Neuron (in vitro differentiated cells): ENCODE data around the gene OR5K4.

Experiments
- H2AFZ ChIP-seq: one replicate; pipeline ENCODE4 v1.6.1; 2013; ENCODE audit warnings: low read depth, mild to moderate bottlenecking, inconsistent platforms, low read length, moderate library complexity
- H3K27me3 ChIP-seq: one replicate; pipeline ENCODE4 v1.6.1; 2013; ENCODE audit warnings: low read length; ENCODE audit not compliant: insufficient read depth
- H3K36me3 ChIP-seq: one replicate; pipeline ENCODE4 v1.6.1; 2013; ENCODE audit warnings: low read length; ENCODE audit not compliant: insufficient read depth
- H3K4me1 ChIP-seq: one replicate; pipeline ENCODE4 v1.6.1; 2013; ENCODE audit warnings: low read length; ENCODE audit not compliant: insufficient read depth
- H3K4me3 ChIP-seq: 2 replicates; pipeline ENCODE4 v1.5.1; 2013; ENCODE audit warnings: mild to moderate bottlenecking, low read length, moderate library complexity
- H3K9me3 ChIP-seq: one replicate; pipeline ENCODE4 v1.6.1; 2013; ENCODE audit warnings: low read length

OR5K4 gene

DNA sequence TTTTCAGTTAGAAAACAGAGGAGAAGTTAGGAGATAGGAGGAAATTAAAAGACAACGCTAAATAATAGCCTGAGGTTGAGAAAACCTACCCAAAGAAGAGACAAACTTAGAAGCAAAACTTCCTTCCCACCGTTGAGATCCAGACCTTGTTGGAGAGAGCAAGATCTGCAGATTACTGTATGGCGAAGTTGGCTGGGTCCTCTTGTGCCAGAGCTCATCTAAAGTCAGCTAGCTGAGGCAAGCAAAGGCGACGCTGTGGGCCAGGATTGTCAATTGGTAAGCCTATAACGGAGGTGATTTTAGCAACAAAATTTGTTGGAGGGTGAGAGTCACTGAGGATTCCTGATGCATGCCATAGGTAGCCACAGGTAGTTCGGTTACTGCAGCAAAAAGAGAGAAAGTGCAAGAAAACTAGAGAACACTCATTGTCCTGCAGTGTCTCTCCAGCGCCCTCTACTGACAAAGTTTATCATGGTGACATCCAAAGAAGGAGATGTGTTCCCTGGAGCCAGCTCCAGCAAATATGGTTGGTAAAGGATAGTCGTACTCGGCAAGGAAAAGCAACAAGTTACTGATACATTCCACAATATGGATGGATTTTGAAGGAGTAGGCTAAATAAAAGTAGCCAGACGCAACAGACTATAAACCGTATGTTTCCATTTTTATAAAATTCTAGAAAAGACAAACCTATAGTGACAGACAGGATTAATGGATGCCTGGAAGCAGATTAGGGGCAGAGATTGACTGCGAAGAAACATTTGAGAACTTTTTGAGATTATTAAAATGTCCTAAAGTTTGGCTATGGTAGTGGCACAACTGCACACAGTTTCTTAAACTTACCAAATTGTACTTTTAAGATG is 9.8 kb upstream of the OR5K4 start:
- Histone ChIP-seq H3K36me3 (no peaks in the 10 kb centered on the region), H3K9me3 (no peaks in the 10 kb centered on the region), H3K27me3 (no peaks in the 10 kb centered on the region), H3K4me1 (no peaks in the 10 kb centered on the region), H2AFZ (no peak overlapping the region), H3K4me3 (no peak overlapping the region)

DNA sequence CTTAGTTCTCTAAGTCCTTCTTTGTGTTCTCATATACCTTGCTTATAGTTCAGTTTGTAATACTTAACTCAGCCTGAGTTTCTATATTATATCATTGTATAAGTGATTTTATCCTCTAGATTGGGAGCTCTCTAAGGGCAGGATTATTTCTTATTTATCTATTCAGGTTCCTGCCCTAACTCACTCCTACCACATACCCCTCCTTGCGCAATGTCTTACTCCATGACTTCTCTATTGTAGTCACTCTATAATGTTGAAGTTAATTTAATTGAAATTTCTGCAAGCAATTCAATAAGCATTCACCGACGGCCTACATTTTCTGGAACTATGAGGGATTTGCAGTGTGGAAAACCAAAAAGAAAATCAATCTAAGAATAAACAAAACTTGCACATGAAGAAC is 3.6 kb upstream of the OR5K4 start:
- Histone ChIP-seq H2AFZ (no peak overlapping the region), H3K36me3 (no peaks in the 10 kb centered on the region), H3K27me3 (no peaks in the 10 kb centered on the region), H3K4me3 (no peak overlapping the region), H3K4me1 (no peaks in the 10 kb centered on the region), H3K9me3 (no peaks in the 10 kb centered on the region)

GRCh38 chr3:98359250-98359649 is 5.6 kb downstream of the OR5K4 start:
- Histone ChIP-seq H3K27me3 (no peaks in the 10 kb centered on the region), H3K9me3 (no peaks in the 10 kb centered on the region), H3K4me1 (no peaks in the 10 kb centered on the region), H3K4me3 (no peak overlapping the region), H3K36me3 (no peaks in the 10 kb centered on the region), H2AFZ (no peak overlapping the region)

DNA sequence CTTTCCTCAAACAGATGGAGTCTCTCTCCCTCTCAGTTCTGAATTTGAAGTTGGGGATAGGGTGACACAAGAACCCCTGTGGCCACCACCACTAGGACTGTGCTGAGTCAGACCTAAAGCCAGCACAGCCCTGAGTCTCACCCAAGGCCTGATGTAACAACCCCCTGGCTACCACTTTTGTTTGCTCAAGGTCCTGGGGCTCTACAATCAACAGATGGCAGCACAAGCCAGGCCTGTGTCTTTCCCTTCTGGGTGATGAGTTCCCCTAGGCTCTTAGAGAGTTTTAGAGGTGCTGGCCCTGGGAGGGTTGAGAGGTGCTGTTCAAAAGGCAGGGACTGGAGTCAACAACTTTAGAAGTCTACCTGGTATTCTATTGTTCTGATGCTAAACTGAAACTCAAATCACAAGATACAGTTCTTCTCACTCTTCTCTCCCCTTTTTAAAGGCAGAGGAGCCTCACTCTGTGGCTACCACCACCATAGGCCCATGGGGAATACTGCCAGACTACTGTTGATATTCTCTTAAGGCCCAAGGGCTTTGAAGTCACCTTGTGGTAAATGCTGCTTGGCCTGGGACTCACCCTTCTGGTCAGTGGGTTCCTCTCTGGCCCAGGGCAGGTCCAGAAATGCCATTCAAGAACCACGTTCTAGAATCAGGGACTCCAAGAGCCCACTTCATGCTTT is 6.5 kb downstream of the OR5K4 start:
- H3K4me3 ChIP-seq = no peak overlapping the region
- H3K27me3 ChIP-seq = no peaks in the 10 kb centered on the region
- no peak overlapping the region for H2AFZ ChIP-seq
- H3K36me3 ChIP-seq = no peaks in the 10 kb centered on the region
- H3K9me3 ChIP-seq = no peaks in the 10 kb centered on the region
- no peaks in the 10 kb centered on the region for H3K4me1 ChIP-seq

GRCh38 chr3:98360681-98361080 is 7.0 kb downstream of the OR5K4 start:
- no peaks in the 10 kb centered on the region for H3K36me3 ChIP-seq

DNA sequence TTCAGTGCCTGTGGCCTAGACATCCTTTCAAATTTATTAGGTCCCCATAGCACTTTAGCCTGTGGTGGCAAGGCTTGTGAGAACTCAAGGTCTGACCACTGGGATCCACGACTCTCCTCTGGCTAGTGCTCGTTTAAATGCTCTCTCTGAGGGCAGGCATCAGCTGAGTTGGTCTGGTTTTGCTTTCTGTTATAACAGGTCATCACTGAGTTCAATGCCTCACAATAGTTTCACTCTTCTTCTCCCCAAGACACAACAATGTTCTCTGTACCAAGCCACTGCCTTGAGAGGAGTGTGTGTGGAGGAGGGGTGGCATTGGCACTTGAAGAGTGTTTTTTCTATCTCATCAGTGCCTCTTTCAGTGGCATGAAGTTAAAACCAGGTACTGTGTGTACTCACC is 7.6 kb downstream of the OR5K4 start:
- Histone ChIP-seq H3K9me3 (no peaks in the 10 kb centered on the region), H3K4me1 (no peaks in the 10 kb centered on the region)

More at GRCh38 chr3:98360681-98361080, 7.0 kb downstream of the OR5K4 start:
- no peak overlapping the region for H3K4me3 ChIP-seq
- no peak overlapping the region for H2AFZ ChIP-seq
- no peaks in the 10 kb centered on the region for H3K9me3 ChIP-seq
- H3K27me3 ChIP-seq = no peaks in the 10 kb centered on the region
- H3K4me1 ChIP-seq = no peaks in the 10 kb centered on the region

GRCh38 chr3:98367464-98368246 is 14.0 kb downstream of the OR5K4 start:
- Histone ChIP-seq H3K4me3 (no peak overlapping the region), H3K27me3 (no peaks in the 10 kb centered on the region), H3K9me3 (no peaks in the 10 kb centered on the region)

More for the DNA sequence above, 7.6 kb downstream of the OR5K4 start:
- H2AFZ ChIP-seq = no peak overlapping the region
- no peak overlapping the region for H3K4me3 ChIP-seq
- no peaks in the 10 kb centered on the region for H3K36me3 ChIP-seq
- no peaks in the 10 kb centered on the region for H3K27me3 ChIP-seq

GRCh38 chr3:98371186-98371585 is 17.5 kb downstream of the OR5K4 start:
- H3K36me3 ChIP-seq = no peaks in the 10 kb centered on the region
- no peak overlapping the region for H3K4me3 ChIP-seq
- no peaks in the 10 kb centered on the region for H3K9me3 ChIP-seq
- no peaks in the 10 kb centered on the region for H3K4me1 ChIP-seq
- no peaks in the 10 kb centered on the region for H3K27me3 ChIP-seq
- no peak overlapping the region for H2AFZ ChIP-seq

More at GRCh38 chr3:98367464-98368246, 14.0 kb downstream of the OR5K4 start:
- Histone ChIP-seq H3K4me1 (no peaks in the 10 kb centered on the region), H3K36me3 (no peaks in the 10 kb centered on the region), H2AFZ (no peak overlapping the region)

- H3K9me3 ChIP-seq = no peaks in the 10 kb centered on the region
- no peaks in the 10 kb centered on the region for H3K27me3 ChIP-seq
- no peaks in the 10 kb centered on the region for H3K4me1 ChIP-seq
- no peak overlapping the region for H3K4me3 ChIP-seq
- H2AFZ ChIP-seq = no peak overlapping the region
- no peaks in the 10 kb centered on the region for H3K36me3 ChIP-seq
These were observed 18.2 kb downstream of the OR5K4 start for GRCh38 chr3:98371853-98372252.

DNA sequence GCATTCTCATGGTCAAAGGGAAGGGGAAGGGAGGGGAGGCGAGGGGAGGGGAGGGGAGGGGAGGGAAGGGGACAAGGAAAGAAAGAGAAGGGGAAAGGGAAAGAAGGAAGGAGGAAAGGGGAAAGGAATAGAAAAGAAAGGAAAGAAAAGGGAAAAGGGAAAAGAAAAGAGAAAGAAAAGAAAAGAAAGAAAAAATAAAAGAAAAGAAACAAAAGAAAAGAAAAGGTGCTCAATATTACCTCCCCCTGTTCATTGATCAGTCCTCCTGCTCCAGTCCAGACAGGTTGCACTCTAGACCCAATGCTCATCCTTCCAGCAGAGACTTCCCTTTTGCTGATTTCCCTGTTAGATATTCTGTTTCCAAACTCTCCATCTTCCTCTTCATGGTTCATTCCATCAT is 18.8 kb downstream of the OR5K4 start:
- Histone ChIP-seq H2AFZ (no peak overlapping the region), H3K36me3 (no peaks in the 10 kb centered on the region), H3K4me3 (no peak overlapping the region), H3K9me3 (no peaks in the 10 kb centered on the region), H3K27me3 (no peaks in the 10 kb centered on the region), H3K4me1 (no peaks in the 10 kb centered on the region)

GRCh38 chr3:98376631-98377030 is 23.0 kb downstream of the OR5K4 start:
- H3K4me1 ChIP-seq = no peaks in the 10 kb centered on the region
- no peaks in the 10 kb centered on the region for H3K36me3 ChIP-seq
- H3K9me3 ChIP-seq = no peaks in the 10 kb centered on the region
- no peak overlapping the region for H3K4me3 ChIP-seq
- no peak overlapping the region for H2AFZ ChIP-seq
- no peaks in the 10 kb centered on the region for H3K27me3 ChIP-seq

DNA sequence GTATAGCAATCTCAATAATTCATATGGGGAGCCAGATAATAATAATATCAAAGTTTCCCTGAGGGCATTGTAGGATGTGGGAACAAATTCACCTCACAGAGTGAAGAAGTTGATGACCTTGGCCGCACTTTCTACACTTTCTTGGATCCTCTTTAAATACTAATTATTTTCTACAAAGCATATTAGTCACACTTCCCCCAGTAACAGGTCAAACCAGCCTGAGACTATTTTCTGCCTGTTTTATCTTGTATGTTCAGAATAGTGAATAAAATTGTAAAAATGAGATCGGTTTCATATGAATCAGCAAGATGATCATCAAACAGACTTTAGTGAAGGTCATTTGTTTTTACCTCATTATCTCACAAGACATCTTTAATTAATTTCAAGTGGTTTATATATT is 34.5 kb downstream of the OR5K4 start:
- Histone ChIP-seq H2AFZ (no peak overlapping the region), H3K4me3 (no peak overlapping the region), H3K36me3 (no peaks in the 10 kb centered on the region), H3K9me3 (no peaks in the 10 kb centered on the region), H3K4me1 (no peaks in the 10 kb centered on the region), H3K27me3 (no peaks in the 10 kb centered on the region)

DNA sequence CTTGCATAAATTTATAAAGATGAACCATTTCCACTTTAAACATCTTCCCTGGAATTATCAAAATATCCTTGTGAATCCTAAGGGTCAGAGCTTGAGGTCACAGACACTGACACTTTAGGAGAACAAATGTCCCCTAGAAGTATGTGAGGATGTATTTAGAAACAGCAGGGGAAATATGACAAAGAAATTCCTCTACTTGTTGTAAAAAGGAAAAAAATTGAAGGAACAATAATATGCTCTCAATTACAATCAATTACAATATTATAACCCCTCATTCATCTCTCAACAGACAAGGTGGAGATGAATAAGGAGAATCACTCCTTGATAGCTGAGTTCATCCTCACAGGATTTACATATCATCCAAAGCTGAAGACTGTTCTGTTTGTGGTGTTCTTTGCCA is 36.7 kb downstream of the OR5K4 start, which contains the start of gene OR5K3:
OR5K3 (plus strand) TSS at position 301 of the 400 bp plus-strand sequence; CDS start at position 301, 0 bp downstream.
- Histone ChIP-seq H3K9me3 (no peaks in the 10 kb centered on the region), H2AFZ (no peak within 1 kb of the TSS), H3K4me3 (no peak within 1 kb of the TSS), H3K36me3 (no peaks in the 10 kb centered on the region), H3K27me3 (no peaks in the 10 kb centered on the region), H3K4me1 (no peaks in the 10 kb centered on the region)
